Fibroblast of skin of left biceps (primary cell): ENCODE data around the gene BCAM.
"Not testable (repeated sequence)": the region's sequence is repeated elsewhere in the genome, so short reads cannot be mapped to it uniquely, and the experiment has no call there.

ENCODE experiments used
- DNase-seq, 2 experiments: peaks; one replicate each; pipeline ENCODE4 v3.0.0-alpha.2; 2013; ENCODE audit warnings: low read depth in 2 of 2

The BCAM gene

DNA sequence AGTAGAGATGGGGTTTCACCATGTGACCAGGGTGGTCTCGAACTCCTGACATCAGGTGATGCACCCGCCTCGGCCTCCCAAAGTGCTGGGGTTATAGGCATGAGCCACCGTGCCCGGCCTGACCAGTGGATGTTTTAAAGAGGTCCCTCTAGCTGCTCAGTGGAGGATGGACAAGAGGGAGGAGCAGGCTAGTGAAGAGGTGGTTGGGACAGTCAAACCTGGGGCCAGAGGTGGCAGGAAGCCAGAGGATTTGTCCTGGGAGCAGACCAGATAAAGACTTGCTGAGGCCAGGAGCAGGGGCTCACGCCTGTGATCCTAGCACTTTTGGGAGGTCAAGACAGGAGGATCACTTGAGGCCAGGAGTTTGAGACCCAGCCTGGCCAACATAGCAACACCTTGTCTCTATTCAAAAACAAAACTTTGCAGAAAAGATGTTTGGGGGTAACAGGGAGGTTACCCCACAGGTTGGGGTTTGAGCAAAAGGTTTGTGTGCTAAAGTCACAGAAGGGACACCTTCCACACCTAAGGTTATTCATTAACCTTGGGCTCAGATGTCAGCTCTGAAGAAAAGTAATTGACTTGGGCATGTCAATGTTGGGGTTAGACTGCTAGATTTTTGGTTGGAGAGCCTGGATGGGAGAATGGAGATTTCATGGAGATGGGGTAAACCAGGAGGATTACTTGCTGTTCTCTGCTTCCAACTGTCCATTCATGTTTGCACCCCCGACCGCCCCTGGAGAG lies 9.0 kb downstream of the BCAM start:
- DNase-seq = no peak

DNA sequence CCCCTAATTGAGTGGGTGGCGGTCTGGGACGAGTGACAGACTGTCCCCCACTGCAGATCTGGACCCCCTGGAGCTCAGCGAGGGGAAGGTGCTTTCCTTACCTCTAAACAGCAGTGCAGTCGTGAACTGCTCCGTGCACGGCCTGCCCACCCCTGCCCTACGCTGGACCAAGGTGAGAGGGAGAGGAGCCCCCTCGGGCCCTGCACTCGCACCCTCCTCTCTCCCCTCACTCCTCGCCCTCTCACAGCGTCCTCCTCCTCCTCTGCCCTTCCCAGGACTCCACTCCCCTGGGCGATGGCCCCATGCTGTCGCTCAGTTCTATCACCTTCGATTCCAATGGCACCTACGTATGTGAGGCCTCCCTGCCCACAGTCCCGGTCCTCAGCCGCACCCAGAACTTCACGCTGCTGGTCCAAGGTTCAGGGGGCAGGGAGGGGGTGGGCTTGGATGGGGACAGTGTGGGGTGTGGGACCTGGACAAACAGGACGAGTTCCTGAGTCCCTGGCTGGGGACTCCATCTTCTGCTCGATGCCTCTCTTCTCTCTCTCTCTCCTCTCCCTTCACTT lies 9.6 kb downstream of the BCAM start:
- DNase-seq = no peak

DNA sequence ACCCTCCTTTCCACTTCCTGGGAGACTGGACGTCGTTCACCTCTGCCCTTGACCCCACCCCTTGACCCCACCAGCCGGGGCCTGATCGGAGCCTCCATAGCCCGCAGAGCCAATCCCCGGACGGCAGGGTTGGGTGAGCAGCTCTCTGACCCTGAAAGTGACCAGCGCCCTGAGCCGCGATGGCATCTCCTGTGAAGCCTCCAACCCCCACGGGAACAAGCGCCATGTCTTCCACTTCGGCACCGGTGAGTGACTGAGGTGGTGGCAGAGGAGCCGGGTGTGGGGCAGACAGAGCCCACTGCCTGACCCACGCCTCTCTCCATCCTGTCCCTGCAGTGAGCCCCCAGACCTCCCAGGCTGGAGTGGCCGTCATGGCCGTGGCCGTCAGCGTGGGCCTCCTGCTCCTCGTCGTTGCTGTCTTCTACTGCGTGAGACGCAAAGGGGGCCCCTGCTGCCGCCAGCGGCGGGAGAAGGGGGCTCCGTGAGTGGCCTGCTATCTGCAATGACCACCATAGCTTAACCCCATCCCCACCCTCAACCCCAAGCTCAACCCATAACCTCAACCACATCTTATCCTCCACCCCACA lies 10.4 kb downstream of the BCAM start:
- DNase-seq = no peak

DNA sequence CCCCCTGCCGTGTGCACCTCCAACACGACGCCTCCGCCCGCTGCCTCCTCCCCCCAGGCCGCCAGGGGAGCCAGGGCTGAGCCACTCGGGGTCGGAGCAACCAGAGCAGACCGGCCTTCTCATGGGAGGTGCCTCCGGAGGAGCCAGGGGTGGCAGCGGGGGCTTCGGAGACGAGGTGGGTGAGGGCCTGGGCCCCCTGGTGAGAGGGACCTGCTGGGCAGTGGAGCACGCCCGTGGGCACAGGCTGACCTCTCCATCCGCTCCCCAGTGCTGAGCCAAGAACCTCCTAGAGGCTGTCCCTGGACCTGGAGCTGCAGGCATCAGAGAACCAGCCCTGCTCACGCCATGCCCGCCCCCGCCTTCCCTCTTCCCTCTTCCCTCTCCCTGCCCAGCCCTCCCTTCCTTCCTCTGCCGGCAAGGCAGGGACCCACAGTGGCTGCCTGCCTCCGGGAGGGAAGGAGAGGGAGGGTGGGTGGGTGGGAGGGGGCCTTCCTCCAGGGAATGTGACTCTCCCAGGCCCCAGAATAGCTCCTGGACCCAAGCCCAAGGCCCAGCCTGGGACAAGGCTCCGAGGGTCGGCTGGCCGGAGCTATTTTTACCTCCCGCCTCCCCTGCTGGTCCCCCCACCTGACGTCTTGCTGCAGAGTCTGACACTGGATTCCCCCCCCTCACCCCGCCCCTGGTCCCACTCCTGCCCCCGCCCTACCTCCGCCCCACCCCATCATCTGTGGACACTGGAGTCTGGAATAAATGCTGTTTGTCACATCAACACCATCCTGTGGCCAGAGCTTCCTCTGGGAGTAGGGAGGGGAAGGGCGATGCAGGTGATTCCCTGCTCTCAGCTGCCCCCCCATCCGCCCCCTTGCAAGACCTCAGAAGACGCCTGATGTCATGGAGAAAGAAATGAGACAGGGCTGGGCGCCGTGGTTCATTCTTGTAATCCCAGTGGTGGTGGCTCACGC lies 12.0 kb downstream of the BCAM start:
- DNase-seq = no peak

DNA sequence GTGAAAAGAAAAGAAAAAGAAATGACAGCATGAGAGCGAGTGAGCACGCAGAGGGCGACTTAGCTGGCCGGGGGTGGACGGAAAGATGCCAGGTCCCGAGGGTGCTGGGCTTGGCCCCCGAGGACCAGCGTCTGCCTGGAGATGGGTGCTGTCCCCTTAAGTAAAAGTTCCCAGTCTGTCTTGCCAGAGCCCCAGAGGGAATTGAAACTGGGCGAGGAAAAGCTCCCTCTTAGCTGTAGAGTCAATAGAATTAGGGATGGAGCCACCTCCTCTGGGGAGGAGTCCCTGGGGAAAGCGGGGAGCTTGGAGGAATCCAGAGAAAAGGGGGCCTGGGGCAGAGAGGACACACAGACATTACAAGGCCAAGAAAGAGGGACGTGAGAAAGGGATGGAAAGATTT lies 13.3 kb downstream of the BCAM start:
- DNase-seq = no peak

DNA sequence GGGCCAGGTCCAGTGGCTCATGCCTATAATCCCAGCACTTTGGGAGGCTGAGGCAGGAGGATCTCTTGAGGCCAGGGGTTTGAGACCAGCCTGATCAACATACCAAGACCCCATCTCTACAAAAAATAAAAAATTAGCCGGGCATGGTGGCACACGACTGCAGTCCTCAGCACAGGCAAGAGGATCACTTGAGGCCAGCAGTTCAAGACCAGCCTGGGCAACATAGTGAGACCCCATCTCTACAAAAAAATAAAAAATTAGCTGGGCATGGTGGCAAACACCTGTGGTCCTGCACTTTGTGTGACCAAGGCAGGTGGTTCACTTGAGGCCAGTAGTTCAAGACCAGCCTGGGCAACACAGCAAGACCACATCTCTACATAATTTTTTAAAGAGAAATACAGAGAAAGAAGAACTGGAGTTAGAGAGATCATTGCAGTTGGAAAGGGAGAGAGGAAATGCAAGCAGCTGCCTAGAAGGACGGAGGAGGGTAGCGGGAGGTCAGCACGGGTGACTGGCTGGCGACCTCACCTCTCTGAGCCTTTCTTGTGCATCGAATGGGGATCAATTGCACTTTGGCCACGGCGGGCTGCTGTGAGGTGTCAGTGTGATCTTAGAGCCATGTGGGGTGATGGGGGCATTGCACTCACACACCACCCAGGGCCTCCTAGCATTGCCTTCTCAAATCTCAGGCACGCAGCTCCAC lies 13.9 kb downstream of the BCAM start:
- DNase-seq = no peak

DNA sequence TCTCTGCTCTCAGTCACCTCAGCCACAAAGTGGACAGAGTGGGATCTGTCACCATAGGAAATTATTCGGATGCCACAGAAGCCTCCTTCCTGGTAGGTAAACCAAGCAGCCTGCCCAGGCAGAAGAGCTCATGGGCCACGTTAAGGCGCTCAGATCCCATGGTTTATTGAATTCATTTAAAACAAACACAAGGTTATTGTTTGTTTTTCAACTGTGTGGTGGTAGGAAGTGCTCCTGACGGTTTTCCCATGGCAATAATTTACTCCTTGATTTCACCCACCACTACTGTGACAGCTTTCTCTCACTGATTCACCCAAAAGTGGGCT lies 14.4 kb downstream of the BCAM start:
- no peak for DNase-seq

DNA sequence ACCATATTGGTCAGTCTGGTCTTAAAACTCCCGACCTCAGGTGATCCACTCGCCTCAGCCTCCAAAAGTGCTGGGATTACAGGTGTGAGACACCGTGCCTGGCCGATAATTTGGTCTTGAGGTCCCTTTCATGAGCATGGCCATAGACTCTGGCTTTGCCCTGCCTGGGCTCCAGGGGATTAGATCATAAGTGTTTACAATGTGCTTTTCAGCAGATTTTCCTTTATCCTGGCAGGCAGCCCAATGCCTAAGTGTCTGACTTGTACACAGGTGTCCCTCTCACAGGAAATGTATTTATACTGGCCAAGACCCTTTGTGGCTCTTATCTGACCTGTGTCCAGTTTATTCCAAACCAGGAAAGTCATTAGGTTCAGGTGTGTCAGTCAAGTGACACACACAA lies 15.9 kb downstream of the BCAM start:
- DNase-seq = no peak

DNA sequence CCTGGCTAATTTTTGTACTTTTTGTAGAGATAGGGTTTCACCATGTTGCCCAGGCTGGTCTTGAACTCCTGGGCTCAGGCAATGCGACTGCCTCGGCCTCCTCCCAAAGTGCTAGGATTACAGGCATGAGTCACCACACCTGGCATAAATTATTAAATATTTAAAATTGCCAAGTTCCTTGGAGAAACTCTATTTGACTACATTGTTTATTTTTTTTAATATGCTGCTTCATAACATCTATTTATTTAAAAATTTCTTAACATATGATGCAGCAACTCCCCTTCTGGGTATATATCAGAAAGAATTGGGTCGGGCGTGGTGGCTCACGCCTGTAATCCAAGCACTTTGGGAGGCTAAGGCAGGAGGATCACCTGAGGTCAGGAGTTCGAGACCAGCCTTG lies 24.0 kb downstream of the BCAM start:
- not testable (repeated sequence) for DNase-seq

DNA sequence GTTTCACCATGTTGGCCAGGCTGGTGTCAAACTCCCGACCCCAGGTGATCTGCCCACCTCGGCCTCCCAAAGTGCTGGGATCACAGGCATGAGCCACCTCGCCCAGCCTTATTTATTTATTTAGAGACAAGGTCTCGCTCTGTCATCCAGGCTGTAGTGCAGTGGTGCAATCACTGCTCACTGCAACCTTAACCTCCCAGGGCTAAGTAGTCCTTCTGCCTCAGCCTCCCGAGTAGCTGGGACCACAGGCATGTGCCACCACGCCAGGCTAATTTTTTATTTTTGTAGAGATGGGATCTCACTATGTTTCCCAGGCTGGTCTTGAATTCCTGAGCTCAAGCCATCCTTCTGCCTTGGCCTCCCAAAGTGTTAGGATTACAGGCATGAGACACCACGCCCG lies 25.5 kb downstream of the BCAM start:
- not testable (repeated sequence) for DNase-seq

DNA sequence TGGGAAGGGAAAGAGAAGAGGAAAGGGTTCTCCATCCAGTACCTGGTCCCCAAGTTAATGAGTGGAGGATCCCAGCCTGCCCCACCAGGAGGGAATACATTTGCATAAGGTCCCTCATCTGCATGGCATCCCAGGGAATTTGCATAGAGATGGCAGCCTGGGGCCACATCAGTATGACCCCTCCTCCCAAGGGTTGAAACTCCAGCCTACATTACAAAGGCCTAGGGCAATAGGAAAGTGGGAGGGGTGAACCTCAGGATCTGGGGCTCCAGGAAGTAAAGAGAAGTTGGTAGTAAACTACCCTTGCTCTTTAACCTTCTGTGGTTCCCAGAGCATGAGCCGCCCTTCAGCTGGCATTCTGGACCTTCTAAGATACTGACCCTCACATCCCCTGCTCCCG lies 30.4 kb downstream of the BCAM start:
- DNase-seq = no peak

DNA sequence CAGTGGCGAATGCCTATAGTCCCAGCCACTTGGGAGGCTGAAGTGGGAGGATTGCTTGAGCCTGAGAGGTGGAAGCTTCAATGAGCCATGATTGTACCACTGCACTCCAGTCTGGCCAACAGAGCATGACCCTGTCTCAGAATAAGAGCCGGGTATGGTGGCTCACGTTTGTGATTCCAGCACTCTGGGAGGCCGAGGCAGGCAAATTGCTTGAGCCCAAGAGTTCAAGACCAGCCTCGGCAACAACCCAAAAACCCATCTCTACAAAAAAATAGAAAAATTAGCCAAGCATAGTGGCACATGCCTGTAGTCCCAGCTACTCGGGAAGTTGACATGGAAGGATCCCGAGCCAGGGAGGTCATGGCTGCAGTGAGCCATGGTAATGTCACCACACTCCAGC lies 31.9 kb downstream of the BCAM start:
- DNase-seq = no peak

DNA sequence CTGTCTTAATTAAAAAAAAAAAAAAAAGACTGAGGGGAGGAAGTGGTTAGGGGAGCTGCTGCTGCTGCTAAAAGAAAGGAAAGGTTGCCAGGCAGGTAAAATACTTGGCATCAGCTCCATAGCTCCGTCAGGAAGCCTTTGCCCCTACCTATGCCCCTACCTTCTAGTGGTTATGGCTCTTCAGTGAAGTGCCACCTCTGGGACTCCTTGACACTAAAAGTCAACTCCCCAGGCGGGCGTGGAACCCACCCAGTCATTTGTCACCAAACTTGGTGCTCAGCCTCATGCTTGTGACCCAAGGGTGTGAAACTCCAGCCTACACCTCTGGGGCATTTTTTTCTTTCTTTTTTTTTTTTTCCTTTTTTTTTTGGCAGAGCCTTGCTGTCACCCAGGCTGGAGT lies 32.3 kb downstream of the BCAM start:
- no peak for DNase-seq

DNA sequence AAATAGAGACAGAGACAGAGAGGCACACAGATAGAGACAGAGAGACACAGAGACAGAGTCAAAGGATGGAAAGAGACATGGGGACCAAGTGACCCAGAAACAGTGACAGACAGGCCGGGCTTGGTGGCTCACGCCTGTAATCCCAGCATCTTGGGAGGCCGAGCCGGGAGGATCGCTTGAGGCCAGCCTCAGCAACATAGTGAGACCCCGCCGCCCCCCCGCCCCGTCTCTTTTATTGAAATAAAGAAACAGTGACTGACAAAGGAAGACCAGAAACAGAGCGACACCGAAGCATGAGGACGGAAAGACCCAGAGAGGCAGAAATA lies 36.3 kb downstream of the BCAM start:
- DNase-seq = no peak

DNA sequence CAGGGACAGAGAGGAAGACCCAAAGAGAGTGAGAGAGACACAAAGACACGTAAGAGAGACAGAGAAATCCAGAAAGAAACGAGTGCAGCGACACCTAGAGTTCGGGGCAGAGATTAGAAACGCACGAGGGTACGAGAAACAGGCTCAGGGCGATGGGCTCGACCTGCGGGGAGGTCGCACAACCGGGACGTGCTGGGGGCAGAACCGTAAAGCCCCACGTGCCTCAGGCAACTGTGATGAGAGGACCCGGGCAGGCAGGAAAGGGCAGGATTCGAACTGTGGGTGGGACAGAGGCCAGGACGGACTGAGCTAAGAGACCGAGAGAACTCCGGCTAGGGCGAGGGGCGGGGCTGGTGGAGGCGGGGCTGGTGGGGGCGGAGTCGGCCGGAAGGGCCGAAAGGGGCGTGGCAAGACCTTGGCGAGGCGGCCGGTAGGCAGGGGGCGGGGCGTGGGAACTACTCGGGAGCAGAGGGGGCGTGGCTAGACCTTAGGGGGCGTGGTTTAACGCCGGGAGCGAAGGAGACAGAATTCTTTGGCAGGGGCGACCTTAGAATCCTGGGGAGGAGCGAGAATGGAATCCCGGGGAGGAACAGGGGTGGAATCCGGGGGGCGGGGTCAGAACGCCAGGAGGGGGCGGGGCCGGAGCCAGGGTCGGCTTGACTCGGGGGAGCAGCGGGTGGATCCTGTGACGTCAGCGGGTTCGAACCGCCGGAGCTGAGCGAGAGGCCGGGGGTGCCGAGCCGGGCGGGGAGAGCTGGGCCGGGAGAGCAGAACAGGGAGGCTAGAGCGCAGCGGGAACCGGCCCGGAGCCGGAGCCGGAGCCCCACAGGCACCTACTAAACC lies 36.9 kb downstream of the BCAM start, which contains the start of gene NECTIN2:
TSS of gene NECTIN2 (plus strand) at position 686 of the 843 bp plus-strand sequence. CDS start 229 bp downstream, outside the sequence.
- peak; percentile 95 for DNase-seq

DNA sequence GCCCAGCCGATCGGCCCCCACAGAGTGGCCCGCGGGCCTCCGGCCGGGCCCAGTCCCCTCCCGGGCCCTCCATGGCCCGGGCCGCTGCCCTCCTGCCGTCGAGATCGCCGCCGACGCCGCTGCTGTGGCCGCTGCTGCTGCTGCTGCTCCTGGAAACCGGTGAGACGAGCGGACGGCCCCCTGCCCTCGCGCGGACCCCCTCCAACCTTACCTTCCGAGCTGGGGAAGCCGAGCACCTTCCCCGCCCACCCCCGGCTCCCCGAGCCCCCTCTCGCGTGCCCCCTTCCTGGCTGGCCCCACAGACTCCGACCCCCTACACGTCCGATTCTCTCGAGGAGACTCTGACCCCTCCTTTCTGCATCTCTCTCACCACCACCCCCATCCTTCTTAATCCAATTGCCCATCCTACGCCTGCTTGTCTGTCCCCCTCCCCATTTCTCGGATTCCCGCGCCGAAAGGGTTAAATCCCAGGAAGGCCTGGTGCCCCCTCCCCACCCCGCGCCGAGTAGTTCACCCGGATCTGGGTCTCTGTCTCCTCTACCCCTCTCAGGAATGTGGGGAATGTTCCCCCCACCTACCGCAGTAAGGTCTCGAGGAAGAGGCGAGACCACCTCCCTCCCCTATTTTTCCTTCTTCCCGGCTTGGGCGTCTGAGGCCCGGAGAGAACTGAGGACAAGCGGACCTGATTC lies 37.7 kb downstream of the BCAM start:
- DNase-seq = no peak

DNA sequence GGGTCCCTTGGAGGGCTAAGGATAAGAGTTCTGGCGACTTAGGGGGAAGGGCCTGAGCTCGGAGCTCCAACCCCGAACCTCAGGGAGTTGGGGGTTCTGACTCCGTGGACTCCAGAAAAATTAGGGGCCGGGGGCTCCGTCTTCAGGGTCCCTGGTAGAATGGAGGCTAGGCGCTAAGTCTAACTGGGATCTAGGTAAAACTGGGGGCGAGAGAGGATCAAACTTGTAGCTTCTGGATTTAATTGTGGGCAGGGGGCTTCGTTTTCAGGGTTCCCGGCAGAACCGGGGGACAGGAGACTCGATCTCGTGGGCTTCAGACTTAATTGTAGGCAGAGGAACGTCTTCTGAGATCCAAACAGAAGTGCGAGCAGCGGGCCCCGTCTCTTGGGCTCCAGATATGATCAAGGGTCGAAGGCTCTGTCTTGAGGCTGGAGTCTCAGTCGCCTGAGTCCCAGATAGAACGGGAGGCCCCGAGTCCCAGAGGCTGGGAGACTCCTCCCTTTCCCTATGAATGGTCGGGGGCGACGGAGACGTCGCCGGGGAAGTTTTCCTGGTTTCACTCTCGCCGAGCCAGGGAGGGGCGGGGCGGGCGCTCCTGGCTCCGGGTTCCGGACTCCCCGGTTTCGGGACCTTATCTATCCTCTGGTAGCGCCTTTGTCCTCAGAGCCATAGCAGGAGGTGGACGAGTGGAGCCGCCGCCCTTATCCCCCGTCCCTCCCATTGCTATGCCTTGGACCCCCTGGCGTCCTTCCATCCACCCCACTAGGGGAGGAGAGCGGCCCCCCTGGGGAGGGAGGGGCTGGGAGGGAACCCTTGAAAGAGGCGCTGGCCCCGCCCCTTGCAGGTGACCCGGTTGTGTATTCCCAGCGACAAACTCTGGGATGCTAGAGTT lies 38.5 kb downstream of the BCAM start:
- no peak for DNase-seq

DNA sequence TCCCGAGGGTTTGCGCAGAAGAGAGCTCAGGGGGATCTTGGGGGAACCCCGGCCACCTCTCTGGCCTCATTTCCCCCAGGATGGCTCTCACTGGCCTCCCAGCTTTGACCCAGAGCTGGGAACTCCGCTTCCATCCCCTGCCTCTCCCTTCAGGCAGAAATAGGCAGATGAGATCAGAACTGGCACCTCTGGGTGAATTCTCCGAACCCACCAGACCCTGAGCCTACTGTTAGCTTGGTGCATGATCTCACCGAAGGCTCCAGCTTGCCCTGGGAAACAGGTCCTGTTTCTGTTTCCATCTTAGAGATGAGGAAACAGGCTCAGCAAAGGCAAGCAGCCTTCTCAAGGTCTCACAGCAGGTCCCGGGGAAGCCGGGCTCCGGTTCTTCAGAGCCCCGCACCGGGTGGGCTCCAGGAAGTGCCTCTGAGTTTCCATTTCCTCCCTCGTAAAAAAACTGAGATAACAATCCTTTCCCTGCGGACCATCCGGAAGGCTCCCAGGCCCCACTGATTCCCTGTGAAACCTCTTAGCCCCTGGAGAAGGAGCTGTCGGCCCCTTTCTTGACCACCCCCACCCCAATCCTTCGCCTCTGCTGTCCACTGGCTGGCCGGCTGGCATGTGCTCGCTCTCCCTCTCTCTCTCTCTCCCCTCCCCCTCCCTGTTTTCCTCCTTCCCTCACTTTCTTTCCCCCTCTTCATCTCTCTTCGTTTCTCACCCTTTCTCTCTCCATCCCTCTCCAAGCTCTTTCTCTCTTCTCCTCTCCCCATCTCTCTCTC lies 39.3 kb downstream of the BCAM start:
- DNase-seq = no peak
